Type B pancreatic cell (in vitro differentiated cells): ENCODE data around the gene SNX1. TPM values are rescaled to one million over a fixed set of nuclear protein-coding genes. Genes with fewer than 3 reads are reported as not detected.

ENCODE experiments used
- DNase-seq: peaks from one replicate; pipeline ENCODE4 v3.0.0; 2021; ENCODE audit warnings: mixed read lengths; ENCODE audit not compliant: unreplicated experiment; ENCODE audit errors: extremely low spot score
- H3K27ac Mint-ChIP-seq: 2 replicates; pipeline ENCODE4 v1.8.0; 2021; ENCODE audit warnings: mild to moderate bottlenecking, mixed read lengths
- H3K27me3 Mint-ChIP-seq: 2 replicates; pipeline ENCODE4 v1.8.0; 2021; ENCODE audit warnings: mixed read lengths
- H3K36me3 Mint-ChIP-seq: 2 replicates; pipeline ENCODE4 v1.8.0; 2021; ENCODE audit warnings: mixed read lengths
- H3K4me1 Mint-ChIP-seq: one replicate; pipeline ENCODE4 v1.8.0; 2021; ENCODE audit warnings: mixed read lengths; ENCODE audit not compliant: unreplicated experiment
- H3K4me3 Mint-ChIP-seq: 2 replicates; pipeline ENCODE4 v1.8.0; 2021; ENCODE audit warnings: mild to moderate bottlenecking, mixed read lengths
- H3K9me3 Mint-ChIP-seq: 2 replicates; pipeline ENCODE4 v1.8.0; 2021; ENCODE audit warnings: mixed read lengths
- CTCF ChIP-seq: fragments of 200-600 bp; sonication (generic); conservative IDR thresholded peaks from 2 replicates; pipeline ENCODE4 v1.5.0; 2021; ENCODE audit warnings: antibody characterized with exemption, mild to moderate bottlenecking
- long read RNA-seq: library from polyadenylated mRNA; unstranded; transcript quantifications from one replicate; pipeline ENCODE4 v2.0.0, GENCODE V29; 2020
- total RNA-seq: library from RNA; stranded (reverse); gene quantifications from 2 replicates; pipeline ENCODE4 v1.2.1, GENCODE V29; 2021; ENCODE audit warnings: low replicate concordance

SNX1 gene
- 111 and 124 TPM in 2 replicates for total RNA-seq
- long read RNA-seq, transcript SNX1-208 (15 exons, 1,971 nt), result major isoform, 64 of 85 reads
- long read RNA-seq, partial matches to known transcripts, result 10 of 85 reads
- long read RNA-seq, other reads (novel, unspliced or antisense), result 11 of 85 reads

DNA sequence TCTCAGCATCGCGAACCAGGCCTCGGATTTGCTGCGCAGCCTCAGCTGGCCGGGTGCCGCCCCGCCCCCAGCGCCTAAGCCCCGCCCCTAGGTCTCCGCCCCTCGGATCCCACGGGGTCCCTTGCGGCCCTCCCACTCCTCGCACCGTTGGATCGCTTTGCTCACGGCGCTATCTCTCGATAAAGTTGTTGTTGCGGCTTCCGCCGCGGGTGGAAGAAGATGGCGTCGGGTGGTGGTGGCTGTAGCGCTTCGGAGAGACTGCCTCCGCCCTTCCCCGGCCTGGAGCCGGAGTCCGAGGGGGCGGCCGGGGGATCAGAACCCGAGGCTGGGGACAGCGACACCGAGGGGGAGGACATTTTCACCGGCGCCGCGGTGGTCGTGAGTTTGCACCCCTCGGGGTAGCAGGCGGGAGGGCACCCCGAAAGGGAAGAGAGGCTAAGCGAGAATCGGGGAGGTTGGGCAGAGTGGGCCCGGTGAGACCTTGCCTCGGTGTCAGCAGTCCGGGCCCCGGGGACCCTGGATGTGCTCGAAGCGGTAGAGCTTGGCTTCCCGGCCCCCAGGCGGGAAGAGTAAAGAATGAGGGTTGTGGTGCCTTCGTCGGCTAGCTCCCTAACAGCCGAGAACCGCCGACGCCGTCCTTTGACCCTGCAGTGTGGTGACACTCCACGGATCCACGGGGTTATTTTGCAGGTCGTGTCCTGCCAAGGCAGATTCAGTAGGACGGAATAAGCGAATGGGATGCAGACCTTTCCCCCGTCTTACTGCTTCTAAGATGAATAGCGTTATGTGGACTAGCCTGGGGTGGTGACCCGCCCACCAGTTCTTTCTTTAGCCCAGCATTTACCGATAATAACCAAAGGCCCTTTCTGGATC lies at the start of gene SNX1:
TSS of gene SNX1 (plus strand) at position 188 of the 873 bp plus-strand sequence. CDS start at position 220, 32 bp downstream.
- H3K36me3 Mint-ChIP-seq, result peaks cover 8% of the 10 kb centered on the region
- H3K9me3 Mint-ChIP-seq, result no peaks in the 10 kb centered on the region
- peak; percentile 51 for TF ChIP-seq CTCF
- H3K27ac Mint-ChIP-seq, result peak within 1 kb of the TSS; percentile 94
- H3K4me1 Mint-ChIP-seq, result peaks cover 36% of the 10 kb centered on the region
- DNase-seq, result peak; percentile 96
- H3K27me3 Mint-ChIP-seq, result no peaks in the 10 kb centered on the region
- H3K4me3 Mint-ChIP-seq, result peak within 1 kb of the TSS; percentile 99

- peak within 1 kb of the TSS; percentile 86 for H3K4me3 Mint-ChIP-seq
- H3K27me3 Mint-ChIP-seq, result peaks cover 40% of the 10 kb centered on the region
- H3K4me1 Mint-ChIP-seq, result peaks cover 17% of the 10 kb centered on the region
- TF ChIP-seq CTCF, result peak; percentile 86
- DNase-seq, result peak; percentile 77
- H3K27ac Mint-ChIP-seq, result no peak within 1 kb of the TSS
- H3K36me3 Mint-ChIP-seq, result no peaks in the 10 kb centered on the region
- no peaks in the 10 kb centered on the region for H3K9me3 Mint-ChIP-seq
Observed at GRCh38 chr15:64046421-64047153, 49.2 kb upstream of the SNX1 start, which contains the start of gene DAPK2. Gene DAPK2 (minus strand): TSS chr15:64046485. CDS start chr15:64040261, 6,224 bp downstream.

GRCh38 chr15:64048781-64049460 lies 46.9 kb upstream of the SNX1 start:
- Mint-ChIP-seq H3K27me3 (peaks cover 33% of the 10 kb centered on the region), H3K36me3 (no peaks in the 10 kb centered on the region), H3K27ac (no peak overlapping the region), H3K4me3 (no peak overlapping the region), H3K4me1 (peaks cover 25% of the 10 kb centered on the region), H3K9me3 (no peaks in the 10 kb centered on the region)
- TF ChIP-seq CTCF, result no peak
- DNase-seq, result no peak

DNA sequence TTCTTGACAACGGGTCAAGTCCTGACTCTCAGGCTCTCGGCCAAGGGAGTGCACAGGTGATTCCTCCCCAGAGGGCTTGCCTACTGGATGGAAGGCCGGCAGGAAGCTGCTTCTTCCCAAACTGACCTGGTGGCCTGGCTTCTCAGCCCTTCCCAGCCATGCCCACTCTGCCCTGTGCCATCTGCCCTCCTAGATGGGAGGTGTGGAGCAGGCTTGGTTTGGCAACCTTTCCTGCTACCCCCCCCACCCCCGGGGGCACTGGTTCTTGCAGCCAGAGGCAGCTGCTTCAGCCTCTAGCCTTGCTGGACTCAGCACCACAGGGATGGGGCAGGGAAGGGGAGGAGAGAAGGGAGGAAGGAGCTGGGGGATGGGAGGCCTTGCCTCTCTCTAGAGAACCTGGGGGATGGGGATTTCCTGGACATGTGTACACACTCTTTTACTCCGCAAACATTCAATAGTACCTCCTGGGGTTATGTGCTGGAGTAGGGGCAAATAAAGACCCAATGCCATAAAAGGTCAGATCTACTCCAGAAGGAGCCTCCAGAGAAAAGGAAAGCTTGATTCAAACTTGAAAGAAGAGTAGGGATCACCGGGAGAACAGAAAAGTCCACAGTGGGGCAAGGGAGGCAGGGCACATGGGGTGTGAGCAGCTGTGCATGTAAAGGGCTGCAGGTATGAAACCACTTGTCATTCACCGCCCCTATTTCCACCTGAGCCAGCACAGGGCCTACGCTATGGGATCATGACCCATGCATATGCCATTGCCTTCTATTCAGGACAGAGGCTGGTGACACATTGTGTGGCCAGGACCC lies 45.3 kb upstream of the SNX1 start:
- Mint-ChIP-seq H3K36me3 (no peaks in the 10 kb centered on the region), H3K27ac (peak overlapping the region; percentile 57), H3K4me3 (no peak overlapping the region), H3K4me1 (peaks cover 25% of the 10 kb centered on the region), H3K9me3 (no peaks in the 10 kb centered on the region), H3K27me3 (peaks cover 25% of the 10 kb centered on the region)
- no peak for DNase-seq
- TF ChIP-seq CTCF, result no peak

- H3K4me3 Mint-ChIP-seq, result no peak overlapping the region
- no peaks in the 10 kb centered on the region for H3K9me3 Mint-ChIP-seq
- no peak for DNase-seq
- H3K4me1 Mint-ChIP-seq, result peaks cover 25% of the 10 kb centered on the region
- peak overlapping the region; percentile 17 for H3K27ac Mint-ChIP-seq
- peaks cover 24% of the 10 kb centered on the region for H3K27me3 Mint-ChIP-seq
- no peak for TF ChIP-seq CTCF
- H3K36me3 Mint-ChIP-seq, result no peaks in the 10 kb centered on the region
Observed at GRCh38 chr15:64051093-64051402, 44.7 kb upstream of the SNX1 start.
